NCI-H128 (cell line): ENCODE results near the gene CCDC14.
A peak's percentile ranks its signal among the peaks of the same experiment; 100 is the strongest.
"Not testable (repeated sequence)": the region's sequence is repeated elsewhere in the genome, so short reads cannot be mapped to it uniquely, and the experiment has no call there.

Experiments used
- DNase-seq: peaks from one replicate; lab custom pipeline; 2025; ENCODE audit not compliant: unreplicated experiment; lab: John Stamatoyannopoulos, UW

The CCDC14 gene, protein sequence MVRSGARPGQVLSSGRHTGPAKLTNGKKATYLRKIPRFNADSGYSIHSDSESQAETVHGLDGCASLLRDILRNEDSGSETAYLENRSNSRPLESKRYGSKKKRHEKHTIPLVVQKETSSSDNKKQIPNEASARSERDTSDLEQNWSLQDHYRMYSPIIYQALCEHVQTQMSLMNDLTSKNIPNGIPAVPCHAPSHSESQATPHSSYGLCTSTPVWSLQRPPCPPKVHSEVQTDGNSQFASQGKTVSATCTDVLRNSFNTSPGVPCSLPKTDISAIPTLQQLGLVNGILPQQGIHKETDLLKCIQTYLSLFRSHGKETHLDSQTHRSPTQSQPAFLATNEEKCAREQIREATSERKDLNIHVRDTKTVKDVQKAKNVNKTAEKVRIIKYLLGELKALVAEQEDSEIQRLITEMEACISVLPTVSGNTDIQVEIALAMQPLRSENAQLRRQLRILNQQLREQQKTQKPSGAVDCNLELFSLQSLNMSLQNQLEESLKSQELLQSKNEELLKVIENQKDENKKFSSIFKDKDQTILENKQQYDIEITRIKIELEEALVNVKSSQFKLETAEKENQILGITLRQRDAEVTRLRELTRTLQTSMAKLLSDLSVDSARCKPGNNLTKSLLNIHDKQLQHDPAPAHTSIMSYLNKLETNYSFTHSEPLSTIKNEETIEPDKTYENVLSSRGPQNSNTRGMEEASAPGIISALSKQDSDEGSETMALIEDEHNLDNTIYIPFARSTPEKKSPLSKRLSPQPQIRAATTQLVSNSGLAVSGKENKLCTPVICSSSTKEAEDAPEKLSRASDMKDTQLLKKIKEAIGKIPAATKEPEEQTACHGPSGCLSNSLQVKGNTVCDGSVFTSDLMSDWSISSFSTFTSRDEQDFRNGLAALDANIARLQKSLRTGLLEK

DNA sequence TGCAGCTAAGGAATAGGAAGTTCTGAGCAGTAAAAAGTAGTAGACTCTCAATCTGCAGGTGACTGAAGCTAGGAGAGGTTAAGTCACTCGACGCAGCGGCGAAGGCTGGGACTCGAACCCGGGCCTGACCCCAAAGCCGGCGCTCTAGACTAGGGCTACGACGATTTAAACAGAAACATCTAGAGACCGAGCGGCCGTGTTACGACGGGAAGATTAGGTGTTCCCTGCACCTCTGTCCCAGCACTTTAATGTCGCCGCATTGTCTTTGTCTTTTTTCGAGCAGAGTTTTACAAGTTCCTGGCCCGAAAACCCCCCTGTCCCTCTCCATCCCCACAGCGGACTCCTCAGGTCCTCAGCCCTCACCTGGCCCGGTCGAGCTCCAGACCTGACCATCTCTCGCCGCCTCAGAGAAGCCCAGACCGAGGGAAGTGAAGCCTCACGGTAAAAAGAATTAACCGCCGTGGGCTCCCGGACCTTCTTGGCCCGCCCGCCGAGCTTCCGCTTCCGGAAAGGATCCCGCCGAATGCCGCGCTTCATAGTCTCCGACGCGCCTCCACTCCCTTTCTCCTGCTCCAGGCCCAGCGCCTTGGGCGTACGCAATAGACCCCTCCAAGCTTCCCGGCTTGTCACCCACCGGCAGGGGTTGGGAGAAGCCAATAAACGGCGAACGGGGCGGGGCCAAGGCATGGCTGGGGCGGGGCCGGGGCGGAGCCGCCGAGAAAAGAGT is at the start of gene CCDC14:
CCDC14 (minus strand) TSS at position 449 of the 727 bp plus-strand sequence; CDS start at position 393, 56 bp downstream.
- peak; percentile 94 for DNase-seq

- not testable (repeated sequence) for DNase-seq
Observed at GRCh38 chr3:124008321-124008720, 47.3 kb upstream of the CCDC14 start.

DNA sequence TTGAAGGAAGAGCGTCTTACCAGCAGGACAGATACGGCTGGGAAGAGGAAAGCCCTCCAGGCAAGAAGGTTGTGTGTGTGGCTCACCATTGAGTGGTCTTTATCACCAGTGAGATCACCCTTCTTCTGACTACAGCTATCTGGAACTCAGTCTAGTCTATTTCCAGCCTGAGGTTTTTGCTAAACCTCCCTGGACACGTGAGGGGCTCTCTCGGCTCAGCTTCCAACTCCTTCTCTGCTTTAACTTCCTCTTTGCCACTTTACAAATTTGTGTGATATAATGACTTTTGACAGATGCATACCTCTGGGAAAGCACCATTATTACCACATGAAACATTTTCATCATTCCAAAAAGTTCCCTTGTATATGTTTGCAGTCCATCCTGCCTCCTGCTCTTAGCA is 46.2 kb upstream of the CCDC14 start:
- DNase-seq = no peak

DNA sequence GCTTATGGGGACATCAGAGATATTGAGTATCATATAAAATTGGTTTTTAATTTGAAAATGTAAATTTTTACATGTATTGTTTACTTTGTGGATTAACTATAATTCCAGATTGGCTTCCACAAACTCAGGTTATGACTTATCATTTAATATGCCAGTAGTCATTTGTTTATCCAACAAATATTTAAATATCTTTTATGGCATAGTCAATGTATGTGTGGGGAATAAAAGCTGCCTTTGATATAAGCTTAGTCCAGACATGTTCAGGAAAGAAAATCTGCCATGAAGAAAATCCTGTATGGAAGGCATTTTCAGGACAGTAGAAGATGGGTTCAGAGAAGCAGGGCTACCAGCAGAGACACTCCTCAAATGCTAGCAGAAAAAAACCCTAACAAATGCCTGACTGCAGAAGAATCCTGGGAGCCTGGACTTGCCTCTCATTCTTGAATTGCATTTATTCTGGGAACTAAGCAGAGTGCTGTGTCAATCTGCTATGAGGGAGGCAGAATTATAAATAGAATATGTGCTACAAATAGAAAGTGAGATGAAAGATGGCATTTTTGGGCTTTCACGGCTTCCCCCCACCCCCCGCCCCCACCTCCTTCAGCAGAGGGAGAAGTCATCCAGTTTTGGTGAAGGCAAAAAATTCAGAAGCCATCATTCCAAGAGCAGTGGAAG is 41.5 kb upstream of the CCDC14 start:
- DNase-seq = not testable (repeated sequence)

- not testable (repeated sequence) for DNase-seq
Observed at GRCh38 chr3:124001366-124001765, 40.3 kb upstream of the CCDC14 start.

DNA sequence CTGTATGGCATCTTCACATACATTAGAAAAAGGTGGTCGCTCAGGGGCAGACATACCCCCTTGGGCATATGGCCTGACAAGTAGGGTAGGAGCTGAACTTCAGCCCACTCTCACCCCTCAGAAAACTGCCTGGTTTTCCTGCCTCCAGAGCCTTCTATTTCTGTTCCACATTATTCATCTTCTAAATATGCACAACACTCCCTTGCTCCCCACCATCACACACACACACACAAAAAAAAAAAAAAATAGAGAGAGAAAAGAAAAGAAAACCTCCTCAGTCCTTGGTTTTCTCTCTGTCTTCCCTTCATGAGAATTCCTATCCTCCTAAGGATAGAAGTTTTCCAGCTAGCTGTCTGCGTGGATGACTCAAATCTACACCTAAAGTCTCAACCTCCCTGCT is 36.5 kb upstream of the CCDC14 start:
- DNase-seq = no peak

GRCh38 chr3:123993818-123994217 is 32.8 kb upstream of the CCDC14 start:
- no peak for DNase-seq

DNA sequence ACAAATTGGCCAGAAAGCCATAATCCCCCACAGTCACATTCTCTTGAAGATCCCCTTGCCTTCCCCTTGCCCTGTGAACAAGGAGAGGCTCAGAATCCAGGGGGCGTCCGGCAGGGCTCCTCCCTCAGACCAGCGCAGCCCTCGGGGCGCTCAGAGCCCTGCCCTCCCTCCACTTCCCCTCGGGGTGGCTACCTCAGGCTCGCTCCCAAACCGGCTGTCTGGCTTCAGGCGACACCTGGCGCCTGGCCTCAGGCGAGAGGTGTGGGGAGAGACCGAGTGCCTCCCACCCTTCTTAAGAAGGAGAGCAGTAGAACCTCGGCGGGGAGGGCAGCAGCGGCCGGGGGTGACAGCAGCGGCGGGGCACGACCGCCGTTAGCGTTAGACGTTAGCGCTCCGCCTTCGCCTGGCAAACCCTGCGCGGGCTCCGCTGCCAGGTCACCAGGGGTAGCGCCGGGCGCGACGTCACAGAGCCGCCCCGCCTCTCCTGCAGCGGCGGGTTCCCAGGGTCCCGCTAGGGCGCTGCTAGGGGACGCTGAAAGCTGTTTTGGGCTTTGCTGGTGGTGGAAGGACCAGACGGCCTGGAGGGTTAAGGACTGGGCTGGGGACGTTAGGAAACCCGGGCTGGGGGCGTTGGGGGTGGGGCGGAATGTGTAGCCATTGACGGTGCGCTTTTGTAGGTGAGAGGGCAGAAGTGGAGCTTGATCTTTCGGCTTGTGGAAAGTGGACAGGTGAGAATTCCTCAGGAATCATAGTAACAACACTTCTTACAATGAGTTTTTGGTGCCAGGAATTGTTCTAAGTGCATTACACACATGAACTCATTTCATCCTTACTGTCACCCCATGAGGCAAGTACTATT is 30.9 kb upstream of the CCDC14 start, which contains the start of gene ROPN1:
ROPN1 (minus strand) TSS at position 395 of the 859 bp plus-strand sequence. CDS start 11,643 bp downstream, outside the sequence.
- not testable (repeated sequence) for DNase-seq

DNA sequence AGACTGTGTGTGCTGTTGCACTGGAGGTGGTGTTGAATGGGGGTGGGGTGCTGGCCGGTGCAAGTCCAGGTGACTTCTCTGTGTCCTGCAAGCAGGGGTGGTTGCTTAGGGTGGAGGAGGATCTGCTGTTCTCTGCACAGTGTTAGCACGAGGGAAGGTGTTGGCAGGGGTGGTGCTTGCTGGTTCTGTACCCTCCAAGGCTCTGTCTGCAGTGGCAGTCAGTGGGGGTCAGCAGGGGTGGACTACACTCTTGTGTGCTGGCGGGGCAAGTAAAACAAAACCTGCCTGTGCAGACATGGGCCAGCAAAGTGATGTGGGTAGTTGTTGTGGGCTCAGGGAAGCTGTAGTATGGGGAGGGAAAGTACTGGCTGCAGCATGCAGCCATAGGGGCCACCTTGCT is 25.4 kb upstream of the CCDC14 start:
- no peak for DNase-seq

- DNase-seq = no peak
Observed at GRCh38 chr3:123984957-123985356, 23.9 kb upstream of the CCDC14 start.

GRCh38 chr3:123984350-123984749 is 23.3 kb upstream of the CCDC14 start:
- no peak for DNase-seq

- DNase-seq = not testable (repeated sequence)
Observed at GRCh38 chr3:123981317-123981716, 20.3 kb upstream of the CCDC14 start.

DNA sequence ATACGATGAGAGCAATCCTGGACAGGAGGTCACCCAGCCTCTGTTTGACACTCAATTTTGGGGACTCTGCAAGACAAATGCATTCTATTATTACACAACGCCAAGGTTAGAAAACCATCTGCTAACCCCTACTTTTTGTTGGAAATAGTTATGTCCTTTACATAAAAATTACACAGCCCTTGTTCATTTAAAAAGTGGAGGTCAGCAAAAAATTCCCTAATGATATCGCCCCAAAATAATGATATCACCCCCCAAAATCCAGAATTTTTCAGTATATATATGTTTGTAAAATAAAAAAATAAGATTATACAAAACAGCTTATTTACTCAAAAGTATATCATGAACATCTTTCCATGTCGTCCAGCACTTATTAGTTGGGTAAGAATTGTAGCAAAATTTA is 19.5 kb upstream of the CCDC14 start:
- no peak for DNase-seq

GRCh38 chr3:123979525-123980501 is 18.8 kb upstream of the CCDC14 start:
- peak; percentile 38 for DNase-seq

DNA sequence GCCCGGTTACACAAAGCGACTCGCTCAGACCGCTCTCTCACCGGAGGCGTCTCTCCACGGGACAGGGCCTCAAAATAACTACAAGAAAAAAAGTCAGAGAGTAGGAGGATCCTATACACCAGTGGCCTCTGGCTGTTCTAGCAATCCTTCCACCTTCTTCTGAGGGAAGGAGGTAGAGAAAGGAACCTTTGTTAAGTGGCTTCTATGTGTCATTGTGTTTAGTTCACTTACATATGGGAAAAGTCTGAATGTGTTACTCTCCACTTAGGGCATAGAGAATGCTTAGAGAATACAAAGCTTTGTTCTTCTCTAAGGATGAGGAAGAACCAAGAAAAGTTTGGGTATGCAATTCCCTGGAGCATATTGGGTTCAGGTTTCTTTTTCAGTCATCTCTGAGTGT is 15.9 kb upstream of the CCDC14 start:
- DNase-seq = not testable (repeated sequence)

GRCh38 chr3:123976181-123976898 is 15.3 kb upstream of the CCDC14 start:
- DNase-seq = not testable (repeated sequence)

DNA sequence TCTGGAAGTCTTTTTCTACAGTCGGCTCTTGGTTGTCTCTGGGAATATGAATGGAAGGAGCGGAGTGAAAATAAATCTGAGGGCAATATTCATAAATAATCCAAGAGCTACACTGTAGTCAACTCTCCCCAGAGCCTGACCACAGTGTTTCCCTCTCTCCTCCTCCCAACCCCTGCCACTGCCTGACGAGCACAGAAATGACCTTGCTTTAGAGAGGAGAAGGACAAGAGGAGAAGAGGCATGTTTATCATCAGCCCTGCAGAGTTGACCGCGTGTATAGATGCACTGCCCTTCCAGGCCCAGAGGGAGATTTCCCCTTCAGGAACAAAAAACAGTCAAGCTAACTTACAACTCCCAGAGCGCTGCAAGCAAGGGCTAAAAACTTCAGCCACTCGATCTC is 14.0 kb upstream of the CCDC14 start:
- not testable (repeated sequence) for DNase-seq

DNA sequence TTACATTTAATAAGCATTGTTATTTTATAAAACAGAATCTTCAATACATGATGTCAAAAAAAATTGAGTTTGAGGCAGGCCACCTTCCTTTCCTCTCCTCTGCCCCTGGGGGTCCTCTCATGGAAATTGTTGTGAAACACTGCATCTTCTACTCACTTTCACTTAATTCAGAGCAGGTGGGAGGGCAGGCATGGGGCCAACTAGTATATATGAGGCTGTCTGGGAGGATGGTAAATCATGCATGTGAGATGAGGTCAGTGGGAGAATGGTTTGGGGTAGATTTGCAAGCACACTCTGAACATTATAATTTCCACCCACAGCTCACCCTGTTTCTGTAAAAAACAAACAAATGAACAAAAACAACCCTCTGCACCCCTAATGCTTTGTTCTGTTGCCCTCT is 10.4 kb upstream of the CCDC14 start:
- no peak for DNase-seq
